Karpas-422 (cell line): ENCODE results near the gene ABHD17A. TPM values are rescaled to one million over a fixed set of nuclear protein-coding genes. Genes with fewer than 3 reads are reported as not detected.
A peak's percentile ranks its signal among the peaks of the same experiment; 100 is the strongest.
"Not testable (repeated sequence)": the region's sequence is repeated elsewhere in the genome, so short reads cannot be mapped to it uniquely, and the experiment has no call there.

Experiments
- DNase-seq: peaks from one replicate; pipeline ENCODE4 v3.0.0-alpha.2; 2015
- H2AFZ ChIP-seq: fragments of 200-600 bp; sonication (generic); 2 replicates; pipeline ENCODE4 v1.6.1; 2014; ENCODE audit warnings: antibody characterized with exemption, low read length, mixed read lengths
- H3K27ac ChIP-seq: fragments of 200-600 bp; sonication (generic); 2 replicates; pipeline ENCODE4 v1.5.1; 2014; ENCODE audit warnings: mild to moderate bottlenecking, low read length, moderate library complexity
- H3K27me3 ChIP-seq: fragments of 200-600 bp; sonication (generic); 2 replicates; pipeline ENCODE4 v1.6.1; 2014; ENCODE audit warnings: low read length, mixed read lengths
- H3K36me3 ChIP-seq: fragments of 200-600 bp; sonication (generic); 2 replicates; pipeline ENCODE4 v1.6.1; 2014; ENCODE audit warnings: low read length, mixed read lengths; ENCODE audit not compliant: insufficient read depth
- H3K4me1 ChIP-seq: fragments of 200-600 bp; sonication (generic); 2 replicates; pipeline ENCODE4 v1.6.1; 2014; ENCODE audit warnings: mild to moderate bottlenecking, low read length, mixed read lengths
- H3K4me2 ChIP-seq: fragments of 200-600 bp; sonication (generic); 2 replicates; pipeline ENCODE4 v1.6.1; 2014; ENCODE audit warnings: low read length, low read depth, mild to moderate bottlenecking; ENCODE audit not compliant: poor library complexity, severe bottlenecking
- H3K4me3 ChIP-seq: fragments of 200-600 bp; sonication (generic); 2 replicates; pipeline ENCODE4 v1.5.1; 2014; ENCODE audit warnings: mild to moderate bottlenecking, antibody characterized with exemption, low read length, mixed read lengths
- H3K79me2 ChIP-seq: fragments of 200-600 bp; sonication (generic); 2 replicates; pipeline ENCODE4 v1.6.1; 2014; ENCODE audit warnings: mild to moderate bottlenecking, low read length, mixed read lengths
- H3K9ac ChIP-seq: fragments of 200-600 bp; sonication (generic); 2 replicates; pipeline ENCODE4 v1.6.0; 2014; ENCODE audit warnings: low read length
- H3K9me2 ChIP-seq: fragments of 200-600 bp; sonication (generic), shearing (Covaris generic); replicated peaks from 2 replicates; pipeline ENCODE4 v1.6.0; 2014; ENCODE audit warnings: mild to moderate bottlenecking, low read length, moderate library complexity; ENCODE audit not compliant: insufficient read depth
- H3K9me3 ChIP-seq: fragments of 300-700, 200-600 bp; sonication (generic); 2 replicates; pipeline ENCODE4 v1.6.1; 2014; ENCODE audit warnings: low read length, mixed read lengths
- H4K20me1 ChIP-seq: fragments of 200-600 bp; sonication (generic); 2 replicates; pipeline ENCODE4 v1.6.1; 2014; ENCODE audit warnings: mild to moderate bottlenecking, antibody characterized with exemption, low read length, low read depth; ENCODE audit not compliant: insufficient read depth
- total RNA-seq: library from RNA; depleted of rRNA; stranded (reverse); fragments of >200 nt; shearing (Covaris generic); gene quantifications from 2 replicates; pipeline ENCODE4 v1.2.3, GENCODE V29; 2014; ENCODE audit warnings: low replicate concordance; rRNA removed

Gene ABHD17A
- total RNA-seq = 52.5 and 110 TPM in 2 replicates

GRCh38 chr19:1885398-1886119 is at the start of gene ABHD17A:
Gene ABHD17A, minus strand, starts transcription at chr19:1885496. Its CDS starts 3,930 bp downstream, at chr19:1881566.
- H3K9me2 ChIP-seq, H3K36me3 ChIP-seq, H3K27ac ChIP-seq, H3K9me3 ChIP-seq, H2AFZ ChIP-seq, H3K27me3 ChIP-seq: not testable (repeated sequence)
- Histone ChIP-seq H3K4me2 (peak within 1 kb of the TSS; percentile 84), H3K4me3 (peak within 1 kb of the TSS; percentile 97), H4K20me1 (peaks cover 22% of the 10 kb centered on the region), H3K79me2 (peaks cover 37% of the 10 kb centered on the region), H3K9ac (peak within 1 kb of the TSS; percentile 95), H3K4me1 (peaks cover 22% of the 10 kb centered on the region)
- peak; percentile 98 for DNase-seq

- Histone ChIP-seq H2AFZ (no peak overlapping the region), H3K4me2 (no peak overlapping the region), H3K79me2 (no peaks in the 10 kb centered on the region), H3K9me3 (peaks cover 13% of the 10 kb centered on the region), H3K4me3 (no peak overlapping the region), H3K9me2 (no peaks in the 10 kb centered on the region), H3K27ac (no peak overlapping the region), H3K36me3 (no peaks in the 10 kb centered on the region), H3K27me3 (no peaks in the 10 kb centered on the region), H3K9ac (no peak overlapping the region), H3K4me1 (peaks cover 11% of the 10 kb centered on the region), H4K20me1 (no peaks in the 10 kb centered on the region)
- no peak for DNase-seq
Measured at GRCh38 chr19:1933942-1934341, 48.6 kb upstream of the ABHD17A start.

- Histone ChIP-seq H3K9me2 (no peaks in the 10 kb centered on the region), H4K20me1 (no peaks in the 10 kb centered on the region), H2AFZ (no peak overlapping the region), H3K27me3 (no peaks in the 10 kb centered on the region), H3K9ac (no peak overlapping the region), H3K27ac (no peak overlapping the region), H3K9me3 (peaks cover 13% of the 10 kb centered on the region), H3K4me2 (no peak overlapping the region), H3K4me3 (no peak overlapping the region), H3K4me1 (peaks cover 12% of the 10 kb centered on the region), H3K79me2 (no peaks in the 10 kb centered on the region), H3K36me3 (no peaks in the 10 kb centered on the region)
- no peak for DNase-seq
Measured at GRCh38 chr19:1933244-1933643, 47.9 kb upstream of the ABHD17A start.

GRCh38 chr19:1932395-1932794 is 47.1 kb upstream of the ABHD17A start:
- H3K27ac ChIP-seq = no peak overlapping the region
- no peaks in the 10 kb centered on the region for H3K27me3 ChIP-seq
- peaks cover 13% of the 10 kb centered on the region for H3K9me3 ChIP-seq
- no peak overlapping the region for H2AFZ ChIP-seq
- H3K9ac ChIP-seq = no peak overlapping the region
- H3K79me2 ChIP-seq = no peaks in the 10 kb centered on the region
- no peak overlapping the region for H3K4me3 ChIP-seq
- H3K36me3 ChIP-seq = no peaks in the 10 kb centered on the region
- no peak overlapping the region for H3K4me2 ChIP-seq
- peaks cover 12% of the 10 kb centered on the region for H3K4me1 ChIP-seq
- H4K20me1 ChIP-seq = no peaks in the 10 kb centered on the region
- no peaks in the 10 kb centered on the region for H3K9me2 ChIP-seq
- no peak for DNase-seq

- peaks cover 13% of the 10 kb centered on the region for H3K9me3 ChIP-seq
- no peak overlapping the region for H2AFZ ChIP-seq
- no peaks in the 10 kb centered on the region for H3K27me3 ChIP-seq
- H3K4me3 ChIP-seq = no peak overlapping the region
- H3K4me1 ChIP-seq = peaks cover 12% of the 10 kb centered on the region
- H3K79me2 ChIP-seq = no peaks in the 10 kb centered on the region
- no peak overlapping the region for H3K4me2 ChIP-seq
- H3K9ac ChIP-seq = no peak overlapping the region
- H3K36me3 ChIP-seq = no peaks in the 10 kb centered on the region
- no peaks in the 10 kb centered on the region for H4K20me1 ChIP-seq
- no peak overlapping the region for H3K27ac ChIP-seq
- H3K9me2 ChIP-seq = no peaks in the 10 kb centered on the region
- DNase-seq = no peak
Measured at GRCh38 chr19:1931445-1931844, 46.1 kb upstream of the ABHD17A start.

- Histone ChIP-seq H2AFZ (no peak overlapping the region), H3K4me3 (peak overlapping the region; percentile 43; the same call in 1 of the 2 replicates), H3K36me3 (no peaks in the 10 kb centered on the region), H3K79me2 (no peaks in the 10 kb centered on the region), H3K4me1 (peaks cover 12% of the 10 kb centered on the region), H3K9ac (0 out of 2 replicates have a peak overlapping the region, but pooled peaks have one; percentile 33), H3K9me2 (no peaks in the 10 kb centered on the region), H3K27me3 (no peaks in the 10 kb centered on the region), H4K20me1 (no peaks in the 10 kb centered on the region), H3K4me2 (peak overlapping the region; percentile 57), H3K9me3 (peaks cover 9% of the 10 kb centered on the region), H3K27ac (no peak overlapping the region)
- DNase-seq = peak; percentile 95
Measured at GRCh38 chr19:1929021-1929742, 43.9 kb upstream of the ABHD17A start.

- Histone ChIP-seq H3K27ac (no peak overlapping the region), H3K9ac (no peak overlapping the region), H3K9me2 (no peaks in the 10 kb centered on the region), H3K9me3 (no peaks in the 10 kb centered on the region), H3K4me3 (no peak overlapping the region), H3K4me2 (no peak overlapping the region), H3K36me3 (0 out of 2 replicates have a peak, but pooled peaks cover 3% of the 10 kb centered on the region), H3K4me1 (peaks cover 12% of the 10 kb centered on the region), H4K20me1 (no peaks in the 10 kb centered on the region), H3K79me2 (no peaks in the 10 kb centered on the region), H3K27me3 (no peaks in the 10 kb centered on the region), H2AFZ (no peak overlapping the region)
- no peak for DNase-seq
Measured at GRCh38 chr19:1925544-1925943, 40.2 kb upstream of the ABHD17A start.

- Histone ChIP-seq H2AFZ (no peak overlapping the region), H3K9me2 (no peaks in the 10 kb centered on the region), H3K27me3 (no peaks in the 10 kb centered on the region), H3K36me3 (0 out of 2 replicates have a peak, but pooled peaks cover 3% of the 10 kb centered on the region), H3K4me3 (no peak overlapping the region), H3K27ac (no peak overlapping the region), H3K9me3 (no peaks in the 10 kb centered on the region), H4K20me1 (no peaks in the 10 kb centered on the region), H3K79me2 (no peaks in the 10 kb centered on the region), H3K4me2 (no peak overlapping the region), H3K4me1 (peaks cover 5% of the 10 kb centered on the region), H3K9ac (no peak overlapping the region)
- no peak for DNase-seq
Measured at GRCh38 chr19:1924320-1924961, 39.1 kb upstream of the ABHD17A start.
